ENCODE results near the gene LHX4.

LHX4 gene

DNA sequence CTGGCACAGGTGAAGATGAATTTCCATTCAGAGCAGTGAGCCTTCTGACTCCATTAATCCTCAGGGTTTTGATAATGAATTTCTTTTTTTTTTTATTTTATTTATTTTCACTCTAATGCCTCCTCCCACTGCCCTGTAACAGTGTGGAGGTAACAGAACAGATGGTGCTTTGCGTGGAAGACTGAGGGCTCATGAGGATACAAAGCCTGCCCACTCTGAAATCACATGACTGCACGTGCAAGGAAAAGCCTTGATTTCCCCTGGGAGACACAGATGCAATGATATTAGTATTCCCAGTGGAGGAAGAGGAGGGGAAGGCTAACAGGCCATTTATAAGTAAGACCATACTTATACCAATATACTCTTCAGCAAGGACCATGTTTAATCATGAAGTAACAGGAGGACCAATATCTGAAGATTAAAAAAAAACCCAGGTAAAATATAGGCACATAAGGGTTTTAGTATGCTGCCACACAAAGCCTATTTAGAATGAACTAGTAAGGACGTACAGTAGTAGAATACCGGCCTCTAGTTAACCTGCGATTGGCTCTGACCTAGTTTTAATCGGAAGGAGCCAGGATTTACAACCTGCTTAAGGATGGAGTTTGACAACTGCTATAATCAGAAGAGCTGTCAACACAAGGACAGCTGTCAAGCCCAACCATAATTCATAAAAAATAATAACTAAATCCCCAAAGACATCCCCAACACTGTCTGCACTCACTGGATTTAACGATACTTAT, 69.6 kb downstream of the LHX4 start:
- DNase-seq (ENCODE audit: low spot score) = no peak

GRCh38 chr1:180301135-180301742, 71.2 kb downstream of the LHX4 start:
- DNase-seq (ENCODE audit: low spot score) = no peak

DNA sequence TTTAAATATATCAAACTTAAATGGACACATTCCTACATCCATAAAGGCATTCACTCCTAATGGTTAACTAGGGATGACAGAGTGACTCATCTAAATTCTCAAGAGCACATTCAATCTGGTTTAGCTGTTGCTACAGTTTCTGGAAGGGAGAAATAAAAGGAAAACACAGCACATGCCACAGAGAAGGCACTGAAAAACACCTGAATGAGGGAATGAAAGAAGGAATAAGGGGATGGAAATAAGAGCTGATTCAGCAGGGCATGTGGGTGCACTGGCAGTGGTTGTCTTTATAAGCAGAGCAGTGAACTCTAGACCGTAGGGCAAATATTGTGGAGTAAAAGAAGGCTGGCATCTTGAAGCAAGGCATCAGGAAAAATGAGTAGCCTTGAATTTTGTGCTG, 79.3 kb downstream of the LHX4 start:
- peak; percentile 87 for DNase-seq (ENCODE audit: low spot score)

DNA sequence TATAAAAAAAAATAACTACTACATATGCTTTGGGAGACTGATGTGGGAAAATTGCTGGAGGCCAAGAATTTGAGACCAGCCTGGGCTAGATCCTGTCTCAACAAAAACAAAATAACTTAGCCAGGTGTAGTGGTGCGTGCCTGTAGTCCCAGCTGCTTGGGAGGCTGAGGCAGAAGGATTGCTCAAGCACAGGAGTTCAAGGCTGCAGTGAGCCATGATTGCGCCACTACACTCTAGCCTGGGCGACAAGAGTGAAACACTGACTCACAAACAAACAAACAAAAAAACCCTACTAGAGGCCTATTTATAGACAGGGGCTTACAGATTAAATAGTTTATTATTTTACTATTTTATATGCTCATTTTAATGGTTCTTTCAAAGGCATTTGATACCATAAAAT, 80.0 kb downstream of the LHX4 start:
- peak; percentile 50 for DNase-seq (ENCODE audit: low spot score)

GRCh38 chr1:180311011-180311730, 81.1 kb downstream of the LHX4 start:
- peak; percentile 54 for DNase-seq (ENCODE audit: low spot score)

DNA sequence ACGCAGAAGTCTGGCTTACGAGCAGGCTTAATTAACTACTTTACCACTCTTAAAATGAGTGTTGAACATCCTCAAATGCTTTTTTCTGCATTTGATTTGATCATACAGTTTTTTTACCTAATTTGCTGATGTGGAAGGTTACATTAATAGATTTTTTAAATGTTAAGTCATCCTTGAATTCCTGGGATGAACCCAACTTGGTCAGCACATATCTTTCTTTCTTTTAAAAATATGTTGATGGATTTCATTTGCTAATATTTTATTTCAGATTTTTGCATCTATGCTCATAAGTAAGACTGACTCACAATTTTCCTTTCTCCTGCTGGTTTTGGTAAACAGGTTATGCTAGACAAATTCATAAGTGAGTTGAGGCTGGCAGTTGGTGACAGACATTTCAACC, 82.9 kb downstream of the LHX4 start:
- no peak for DNase-seq (ENCODE audit: low spot score)

GRCh38 chr1:180327089-180327488, 97.0 kb downstream of the LHX4 start:
- no peak for DNase-seq (ENCODE audit: low spot score)
